HCT116 (cell line): ENCODE data around the gene SLC1A4. TPM values are rescaled to one million over a fixed set of nuclear protein-coding genes. Genes with fewer than 3 reads are reported as not detected.

Experiments
- ATAC-seq: fragments of 200-7000 bp; cut with Tn5 transposase; 2 replicates; pipeline ENCODE4 v1.9.1; 2020; ENCODE audit warnings: mild to moderate bottlenecking, moderate library complexity
- BruUV-seq: library from RNA; stranded (reverse); fragments of 400-500 nt; replicated peaks from 2 replicates; lab custom pipeline; 2021; lab: Mats Ljungman, UMichigan
- CTCF ChIA-PET: fragments of 300-600 bp; sonication (Branson Sonifier 250); formaldehyde crosslinking; loops from one replicate; lab custom pipeline; 2021; ENCODE audit warnings: antibody characterized with exemption; lab: Charles Lee
- POLR2A ChIA-PET: fragments of 300-600, 350-600 bp; sonication (Branson Sonifier 250); formaldehyde crosslinking; loops from one replicate; lab custom pipeline; 2021; ENCODE audit warnings: antibody characterized with exemption; lab: Charles Lee
- RAD21 ChIA-PET, 2 experiments: fragments of 300-600 bp; sonication (Branson Sonifier 250); formaldehyde crosslinking; loops; one replicate each; lab custom pipeline; 2023; ENCODE audit warnings: low total read pairs in 2 of 2; ENCODE audit not compliant: uncharacterized antibody in 2 of 2, unreplicated experiment in 2 of 2, low non-redundant PET in 1 of 2; lab: Charles Lee
- DNase-seq: peaks from one replicate; pipeline ENCODE4 v3.0.0-alpha.2; 2010; ENCODE audit warnings: low read depth, low spot score
- H2AFZ ChIP-seq: fragments of 200-600 bp; shearing (Covaris generic), sonication (generic); 2 replicates; pipeline ENCODE4 v1.6.1; 2017; ENCODE audit warnings: low read depth, mixed run types, mixed read lengths, antibody characterized with exemption, low read length; ENCODE audit not compliant: poor library complexity, severe bottlenecking
- H3K27ac ChIP-seq: 2 replicates; pipeline ENCODE4 v1.5.1; 2012; ENCODE audit warnings: low read depth, low read length
- H3K27me3 ChIP-seq: fragments of 200-600 bp; sonication (generic); 2 replicates; pipeline ENCODE4 v1.6.1; 2016; ENCODE audit warnings: mixed run types, low read length, mixed read lengths; ENCODE audit not compliant: insufficient read depth
- H3K36me3 ChIP-seq, 2 experiments: fragments of 200-500 bp in 1 of 2; fragments of 200-600 bp in 1 of 2; sonication (Bioruptor generic) in 1 of 2; sonication (generic) in 1 of 2; 2 replicates each; pipeline versions ENCODE4 v1.5.1 to v1.6.1; 2014 to 2016; ENCODE audit warnings: low read length in 2 of 2, inconsistent platforms in 1 of 2, mixed read lengths in 1 of 2, mixed run types in 1 of 2; ENCODE audit not compliant: insufficient read depth in 2 of 2, control insufficient read depth in 1 of 2
- H3K4me1 ChIP-seq, 2 experiments: fragments of 200-600 bp in 1 of 2; sonication (generic) in 1 of 2; 2 replicates each; pipeline versions ENCODE4 v1.5.1 to v1.6.1; 2012 to 2017; ENCODE audit warnings: low read length in 2 of 2, inconsistent platforms in 1 of 2, mild to moderate bottlenecking in 1 of 2, mixed read lengths in 1 of 2, mixed run types in 1 of 2, moderate library complexity in 1 of 2; ENCODE audit not compliant: insufficient read depth in 2 of 2, control insufficient read depth in 1 of 2
- H3K4me2 ChIP-seq: fragments of 200-600 bp; sonication (generic); 2 replicates; pipeline ENCODE4 v1.6.1; 2017; ENCODE audit warnings: mixed run types, low read length, mixed read lengths
- H3K4me3 ChIP-seq, 2 experiments: fragments of 200-600 bp in 1 of 2; sonication (generic) in 1 of 2; replicated peaks in 1 of 2; 2 replicates each; pipeline ENCODE4 v1.5.1; 2011 to 2016; ENCODE audit warnings: low read length in 2 of 2, control low read depth in 1 of 2, low read depth in 1 of 2, mild to moderate bottlenecking in 1 of 2, mixed read lengths in 1 of 2, mixed run types in 1 of 2
- H3K79me2 ChIP-seq: fragments of 200-600 bp; sonication (generic); 2 replicates; pipeline ENCODE4 v1.6.1; 2017; ENCODE audit warnings: mild to moderate bottlenecking, mixed run types, low read length, moderate library complexity, mixed read lengths; ENCODE audit not compliant: insufficient read depth
- H3K9ac ChIP-seq: fragments of 200-600 bp; sonication (generic); 2 replicates; pipeline ENCODE4 v1.6.1; 2016; ENCODE audit warnings: low read length, mixed read lengths
- H3K9me2 ChIP-seq: fragments of 200-600 bp; sonication (generic), shearing (Covaris generic); 2 replicates; pipeline ENCODE4 v1.6.1; 2017; ENCODE audit warnings: mixed run types, mild to moderate bottlenecking, moderate library complexity; ENCODE audit not compliant: insufficient read depth
- H3K9me3 ChIP-seq, 2 experiments: fragments of 200-500 bp in 1 of 2; fragments of 200-600 bp in 1 of 2; sonication (Bioruptor generic) in 1 of 2; sonication (generic) in 1 of 2; 2 replicates each; pipeline ENCODE4 v1.6.1; 2014 to 2017; ENCODE audit warnings: low read length in 2 of 2, mixed read lengths in 2 of 2, inconsistent platforms in 1 of 2, low read depth in 1 of 2, mild to moderate bottlenecking in 1 of 2, mixed run types in 1 of 2, moderate library complexity in 1 of 2; ENCODE audit not compliant: control insufficient read depth in 1 of 2, insufficient read depth in 1 of 2
- H4K20me1 ChIP-seq: fragments of 200-600 bp; sonication (generic), shearing (Covaris generic); 2 replicates; pipeline ENCODE4 v1.6.1; 2017; ENCODE audit warnings: mixed run types, mild to moderate bottlenecking, moderate library complexity; ENCODE audit not compliant: insufficient read depth
- EZH2 ChIP-seq: fragments of 200-600 bp; sonication (generic); IDR thresholded peaks from 2 replicates; pipeline ENCODE4 v1.6.1; 2017; ENCODE audit warnings: antibody characterized with exemption, mixed run types
- EZH2phosphoT487 ChIP-seq: fragments of 200-600 bp; IDR thresholded peaks from 2 replicates; pipeline ENCODE4 v1.6.1; 2018; ENCODE audit warnings: antibody characterized with exemption, borderline replicate concordance
- FOSL1 ChIP-seq: IDR thresholded peaks from 2 replicates; pipeline ENCODE4 v1.6.1; 2012; ENCODE audit warnings: low read depth
- JUND ChIP-seq: IDR thresholded peaks from 2 replicates; pipeline ENCODE4 v1.6.1; 2012
- SIN3A ChIP-seq: IDR thresholded peaks from 2 replicates; pipeline ENCODE4 v1.6.1; 2012; ENCODE audit warnings: low read depth
- SRF ChIP-seq: IDR thresholded peaks from 2 replicates; pipeline ENCODE4 v1.6.1; 2012; ENCODE audit warnings: low read depth
- TCF7L2 ChIP-seq: IDR thresholded peaks from 2 replicates; pipeline ENCODE4 v1.7.0; 2011; ENCODE audit warnings: borderline replicate concordance, inconsistent platforms; ENCODE audit not compliant: insufficient read depth, insufficient read length; ENCODE audit errors: extremely low read depth
- YY1 ChIP-seq: IDR thresholded peaks from 2 replicates; pipeline ENCODE4 v1.6.1; 2011; ENCODE audit warnings: low read length, low read depth, moderate library complexity, mild to moderate bottlenecking; ENCODE audit not compliant: insufficient replicate concordance; ENCODE audit errors: extremely low read depth
- ZFX ChIP-seq: fragments of 450-650 bp; IDR thresholded peaks from 2 replicates; pipeline ENCODE4 v1.6.1; 2017
- ZNF274 ChIP-seq: fragments of 200-500 bp; sonication (Bioruptor generic); IDR thresholded peaks from 2 replicates; pipeline ENCODE4 v1.6.1; 2014; ENCODE audit warnings: mild to moderate bottlenecking, low read depth, low read length, inconsistent platforms
- intact Hi-C: fragments of 100-400 bp; cut with micrococcal nuclease; formaldehyde crosslinking; loops from 2 replicates; pipeline ENCODE4 v1.10.0; 2022
- total RNA-seq: library from RNA; stranded (reverse); gene quantifications from one replicate; pipeline ENCODE4 v1.2.1, GENCODE V29; 2021; ENCODE audit not compliant: unreplicated experiment
- TF ChIP-seq, protein P1 (sequence below), 3 experiments: fragments of 200-600 bp in 1 of 3; sonication (generic) in 1 of 3; IDR thresholded peaks in 2 of 3; conservative IDR thresholded peaks in 1 of 3; 2 replicates each; pipeline ENCODE4 v1.5.1; 2012 to 2017; ENCODE audit warnings: low read depth in 2 of 3, low read length in 2 of 3, antibody characterized with exemption in 1 of 3, borderline replicate concordance in 1 of 3, control low read depth in 1 of 3, mild to moderate bottlenecking in 1 of 3, mixed read lengths in 1 of 3, mixed run types in 1 of 3, moderate library complexity in 1 of 3; ENCODE audit not compliant: insufficient read depth in 1 of 3
- TF ChIP-seq, protein P2 (sequence below): IDR thresholded peaks from 2 replicates; pipeline ENCODE4 v1.6.1; 2012
- TF ChIP-seq, protein P3 (sequence below): IDR thresholded peaks from 2 replicates; pipeline ENCODE4 v1.6.1; 2012; ENCODE audit warnings: low read depth

Gene SLC1A4
- total RNA-seq, 1 experiment from 2014 or later: 9.2 TPM

DNA sequence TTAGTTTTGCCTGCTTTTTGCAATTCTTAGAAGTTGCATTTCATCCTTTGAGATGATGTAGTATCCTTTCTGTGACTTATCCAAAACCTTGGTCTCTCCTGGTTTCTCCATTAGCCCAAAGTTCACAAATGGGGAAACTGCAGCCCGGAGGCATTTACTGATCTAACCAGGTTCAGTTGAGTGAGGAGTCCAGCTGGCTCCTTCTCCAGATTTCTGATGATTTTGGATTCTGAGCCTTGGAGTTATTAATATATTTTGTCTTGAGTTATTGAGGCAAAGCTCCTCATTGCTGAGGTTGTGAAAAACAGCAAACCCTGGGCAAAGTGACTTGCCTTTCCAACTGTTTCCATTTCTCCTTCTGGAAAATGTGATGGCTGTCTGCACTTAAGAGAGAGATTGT lies 1.7 kb downstream of the SLC1A4 start:
- H3K27me3 ChIP-seq: peaks cover 3% of the 10 kb centered on the region; the same call in 1 of the 2 replicates
- H3K27ac ChIP-seq: no peak overlapping the region
- H3K4me3 ChIP-seq: no peak overlapping the region
- H3K79me2 ChIP-seq: no peaks in the 10 kb centered on the region
- no peaks in the 10 kb centered on the region for H3K9me3 ChIP-seq
- ChIA-PET POLR2A (no interaction called here), RAD21 (no interaction called here)
- H3K4me1 ChIP-seq: peaks cover 0 to 18% of the 10 kb centered on the region in 2 experiments; a peak in 2 of 4 replicates
- H3K9ac ChIP-seq: no peak overlapping the region
- no peak for DNase-seq
- H3K36me3 ChIP-seq: no peaks in the 10 kb centered on the region
- BruUV-seq: no TSS peak
- TF ChIP-seq, protein P1, sequence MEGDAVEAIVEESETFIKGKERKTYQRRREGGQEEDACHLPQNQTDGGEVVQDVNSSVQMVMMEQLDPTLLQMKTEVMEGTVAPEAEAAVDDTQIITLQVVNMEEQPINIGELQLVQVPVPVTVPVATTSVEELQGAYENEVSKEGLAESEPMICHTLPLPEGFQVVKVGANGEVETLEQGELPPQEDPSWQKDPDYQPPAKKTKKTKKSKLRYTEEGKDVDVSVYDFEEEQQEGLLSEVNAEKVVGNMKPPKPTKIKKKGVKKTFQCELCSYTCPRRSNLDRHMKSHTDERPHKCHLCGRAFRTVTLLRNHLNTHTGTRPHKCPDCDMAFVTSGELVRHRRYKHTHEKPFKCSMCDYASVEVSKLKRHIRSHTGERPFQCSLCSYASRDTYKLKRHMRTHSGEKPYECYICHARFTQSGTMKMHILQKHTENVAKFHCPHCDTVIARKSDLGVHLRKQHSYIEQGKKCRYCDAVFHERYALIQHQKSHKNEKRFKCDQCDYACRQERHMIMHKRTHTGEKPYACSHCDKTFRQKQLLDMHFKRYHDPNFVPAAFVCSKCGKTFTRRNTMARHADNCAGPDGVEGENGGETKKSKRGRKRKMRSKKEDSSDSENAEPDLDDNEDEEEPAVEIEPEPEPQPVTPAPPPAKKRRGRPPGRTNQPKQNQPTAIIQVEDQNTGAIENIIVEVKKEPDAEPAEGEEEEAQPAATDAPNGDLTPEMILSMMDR (IDR thresholded peaks at IDR 0.05 in 2 of 3, conservative IDR thresholded peaks at IDR 0.05 in 1 of 3; ENCODE audit: borderline replicate concordance in 1 of 3, insufficient read depth in 1 of 3, low read depth in 2 of 3, low read length in 2 of 3): no peak
- TF ChIP-seq JUND (no peak), EZH2phosphoT487 (no peak), FOSL1 (no peak), EZH2 (no peak)
- TF ChIP-seq, all 23 proteins: peak for 0
- Histone ChIP-seq H3K9me2 (no peaks in the 10 kb centered on the region), H2AFZ (no peak overlapping the region), H4K20me1 (no peaks in the 10 kb centered on the region), H3K4me2 (no peak overlapping the region; the same call in 1 of the 2 replicates)
- intact Hi-C loops: no loop called here
- CTCF ChIA-PET: no interaction called here
- no peak for ATAC-seq

DNA sequence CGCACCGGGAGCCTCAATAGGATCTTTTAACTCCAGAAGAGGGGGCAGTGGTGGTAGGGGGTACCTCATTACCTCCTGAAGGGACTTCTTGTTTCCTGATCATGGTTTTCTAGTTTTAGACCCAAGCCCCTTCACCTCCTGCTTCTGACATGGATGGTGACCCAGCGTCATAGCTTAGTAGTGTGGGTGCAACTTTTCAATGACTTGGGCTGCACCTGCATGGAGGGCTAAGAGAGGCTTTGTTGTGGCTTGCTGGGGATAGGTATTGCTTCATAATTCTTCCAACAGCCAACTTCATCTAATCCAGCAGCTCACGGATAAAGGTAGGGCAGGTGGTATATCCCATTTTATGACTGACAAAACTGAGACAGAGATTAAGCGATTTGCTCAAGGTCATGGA lies 3.0 kb downstream of the SLC1A4 start:
- ChIA-PET POLR2A (no interaction called here), CTCF (no interaction called here), RAD21 (no interaction called here)
- H3K4me1 ChIP-seq: peaks cover 0 to 18% of the 10 kb centered on the region in 2 experiments; a peak in 2 of 4 replicates
- intact Hi-C loops: no loop called here
- no peaks in the 10 kb centered on the region for H3K36me3 ChIP-seq
- no peak overlapping the region for H2AFZ ChIP-seq
- no peaks in the 10 kb centered on the region for H4K20me1 ChIP-seq
- no peak for ATAC-seq
- H3K4me2 ChIP-seq: no peak overlapping the region
- H3K9me2 ChIP-seq: no peaks in the 10 kb centered on the region
- H3K4me3 ChIP-seq: no peak overlapping the region
- H3K79me2 ChIP-seq: no peaks in the 10 kb centered on the region
- H3K27ac ChIP-seq: no peak overlapping the region
- no peak overlapping the region for H3K9ac ChIP-seq
- no peaks in the 10 kb centered on the region for H3K9me3 ChIP-seq
- no peak for DNase-seq
- peaks cover 3% of the 10 kb centered on the region; the same call in 1 of the 2 replicates for H3K27me3 ChIP-seq
- BruUV-seq: no TSS peak
- no peak for TF ChIP-seq ZNF274
- no peak for TF ChIP-seq YY1
- TF ChIP-seq ZFX: no peak
- TF ChIP-seq SRF: no peak
- TF ChIP-seq, protein P2, sequence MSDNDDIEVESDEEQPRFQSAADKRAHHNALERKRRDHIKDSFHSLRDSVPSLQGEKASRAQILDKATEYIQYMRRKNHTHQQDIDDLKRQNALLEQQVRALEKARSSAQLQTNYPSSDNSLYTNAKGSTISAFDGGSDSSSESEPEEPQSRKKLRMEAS: no peak
- TF ChIP-seq SIN3A: no peak
- no peak for TF ChIP-seq FOSL1
- TF ChIP-seq, protein P3, sequence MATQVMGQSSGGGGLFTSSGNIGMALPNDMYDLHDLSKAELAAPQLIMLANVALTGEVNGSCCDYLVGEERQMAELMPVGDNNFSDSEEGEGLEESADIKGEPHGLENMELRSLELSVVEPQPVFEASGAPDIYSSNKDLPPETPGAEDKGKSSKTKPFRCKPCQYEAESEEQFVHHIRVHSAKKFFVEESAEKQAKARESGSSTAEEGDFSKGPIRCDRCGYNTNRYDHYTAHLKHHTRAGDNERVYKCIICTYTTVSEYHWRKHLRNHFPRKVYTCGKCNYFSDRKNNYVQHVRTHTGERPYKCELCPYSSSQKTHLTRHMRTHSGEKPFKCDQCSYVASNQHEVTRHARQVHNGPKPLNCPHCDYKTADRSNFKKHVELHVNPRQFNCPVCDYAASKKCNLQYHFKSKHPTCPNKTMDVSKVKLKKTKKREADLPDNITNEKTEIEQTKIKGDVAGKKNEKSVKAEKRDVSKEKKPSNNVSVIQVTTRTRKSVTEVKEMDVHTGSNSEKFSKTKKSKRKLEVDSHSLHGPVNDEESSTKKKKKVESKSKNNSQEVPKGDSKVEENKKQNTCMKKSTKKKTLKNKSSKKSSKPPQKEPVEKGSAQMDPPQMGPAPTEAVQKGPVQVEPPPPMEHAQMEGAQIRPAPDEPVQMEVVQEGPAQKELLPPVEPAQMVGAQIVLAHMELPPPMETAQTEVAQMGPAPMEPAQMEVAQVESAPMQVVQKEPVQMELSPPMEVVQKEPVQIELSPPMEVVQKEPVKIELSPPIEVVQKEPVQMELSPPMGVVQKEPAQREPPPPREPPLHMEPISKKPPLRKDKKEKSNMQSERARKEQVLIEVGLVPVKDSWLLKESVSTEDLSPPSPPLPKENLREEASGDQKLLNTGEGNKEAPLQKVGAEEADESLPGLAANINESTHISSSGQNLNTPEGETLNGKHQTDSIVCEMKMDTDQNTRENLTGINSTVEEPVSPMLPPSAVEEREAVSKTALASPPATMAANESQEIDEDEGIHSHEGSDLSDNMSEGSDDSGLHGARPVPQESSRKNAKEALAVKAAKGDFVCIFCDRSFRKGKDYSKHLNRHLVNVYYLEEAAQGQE: no peak
- TF ChIP-seq TCF7L2: no peak
